CD4-positive, alpha-beta T cell treated with Interleukin-17A for 1 hour (primary cell): ENCODE results near the gene LRP1.
A peak's percentile ranks its signal among the peaks of the same experiment; 100 is the strongest.

Source experiments
- DNase-seq: peaks from one replicate; pipeline ENCODE4 v3.0.0-alpha.2; 2020

The LRP1 gene

GRCh38 chr12:57196956-57197355, 68.7 kb downstream of the LRP1 start:
- DNase-seq, result no peak

- no peak for DNase-seq
These were observed 70.0 kb downstream of the LRP1 start for GRCh38 chr12:57198329-57198728.

- DNase-seq, result no peak
These were observed 70.9 kb downstream of the LRP1 start for GRCh38 chr12:57199191-57199590.

- no peak for DNase-seq
These were observed 72.2 kb downstream of the LRP1 start for GRCh38 chr12:57200497-57200896.

GRCh38 chr12:57201219-57201618, 72.9 kb downstream of the LRP1 start:
- no peak for DNase-seq

- no peak for DNase-seq
These were observed 73.3 kb downstream of the LRP1 start for GRCh38 chr12:57201631-57202030.

GRCh38 chr12:57202321-57202720, 74.0 kb downstream of the LRP1 start:
- DNase-seq, result no peak

- DNase-seq, result no peak
These were observed 74.9 kb downstream of the LRP1 start for GRCh38 chr12:57203201-57203600.

GRCh38 chr12:57203791-57204190, 75.5 kb downstream of the LRP1 start:
- no peak for DNase-seq

GRCh38 chr12:57204454-57204853, 76.2 kb downstream of the LRP1 start:
- no peak for DNase-seq

GRCh38 chr12:57205186-57205585, 76.9 kb downstream of the LRP1 start:
- no peak for DNase-seq

GRCh38 chr12:57205931-57206330, 77.6 kb downstream of the LRP1 start:
- no peak for DNase-seq

GRCh38 chr12:57207731-57208630, 79.7 kb downstream of the LRP1 start:
- no peak for DNase-seq

GRCh38 chr12:57208631-57209282, 80.5 kb downstream of the LRP1 start:
- DNase-seq, result no peak

GRCh38 chr12:57209916-57210315, 81.6 kb downstream of the LRP1 start:
- DNase-seq, result no peak

- DNase-seq, result no peak
These were observed 82.2 kb downstream of the LRP1 start for GRCh38 chr12:57210461-57210860.

GRCh38 chr12:57210926-57211692, 82.8 kb downstream of the LRP1 start:
- DNase-seq, result no peak

GRCh38 chr12:57211791-57212700, 83.8 kb downstream of the LRP1 start:
- DNase-seq, result no peak

GRCh38 chr12:57212701-57213057, 84.4 kb downstream of the LRP1 start:
- no peak for DNase-seq

- peak; percentile 89 for DNase-seq
These were observed 84.9 kb downstream of the LRP1 start for GRCh38 chr12:57213058-57213715.

GRCh38 chr12:57213763-57214397, 85.6 kb downstream of the LRP1 start:
- DNase-seq, result no peak

- peak; percentile 75 for DNase-seq
These were observed 86.1 kb downstream of the LRP1 start for GRCh38 chr12:57214398-57214781.
